H4 (cell line): Measurements from ENCODE around the gene CEMIP2. TPM values are rescaled to one million over a fixed set of nuclear protein-coding genes. Genes with fewer than 3 reads are reported as not detected.
"Not testable (repeated sequence)": the region's sequence is repeated elsewhere in the genome, so short reads cannot be mapped to it uniquely, and the experiment has no call there.

Experiments
- DNase-seq: peaks from one replicate; pipeline ENCODE4 v3.0.0-alpha.2; 2015; ENCODE audit warnings: low spot score
- total RNA-seq: library from RNA; depleted of rRNA; stranded (reverse); fragments of >200 nt; shearing (Covaris generic); gene quantifications from 2 replicates; pipeline ENCODE4 v1.2.3, GENCODE V29; 2014

The CEMIP2 gene
- total RNA-seq, 1 experiment from 2014 or later: 33.4 TPM

DNA sequence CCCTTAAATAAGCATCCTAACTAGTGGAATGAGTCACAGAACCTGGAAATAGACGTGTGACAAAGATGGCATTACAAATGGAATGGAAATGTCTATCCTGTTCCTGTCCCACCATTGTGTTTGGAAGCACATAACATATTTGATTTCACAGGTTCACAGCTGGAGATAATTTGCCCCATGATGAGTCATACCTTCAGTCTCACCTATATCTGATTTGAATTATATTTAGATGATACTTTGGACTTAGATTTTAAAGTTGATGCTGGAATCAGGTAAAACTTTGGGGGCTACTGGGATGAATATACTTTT is 92.5 kb downstream of the CEMIP2 start:
- no peak for DNase-seq

DNA sequence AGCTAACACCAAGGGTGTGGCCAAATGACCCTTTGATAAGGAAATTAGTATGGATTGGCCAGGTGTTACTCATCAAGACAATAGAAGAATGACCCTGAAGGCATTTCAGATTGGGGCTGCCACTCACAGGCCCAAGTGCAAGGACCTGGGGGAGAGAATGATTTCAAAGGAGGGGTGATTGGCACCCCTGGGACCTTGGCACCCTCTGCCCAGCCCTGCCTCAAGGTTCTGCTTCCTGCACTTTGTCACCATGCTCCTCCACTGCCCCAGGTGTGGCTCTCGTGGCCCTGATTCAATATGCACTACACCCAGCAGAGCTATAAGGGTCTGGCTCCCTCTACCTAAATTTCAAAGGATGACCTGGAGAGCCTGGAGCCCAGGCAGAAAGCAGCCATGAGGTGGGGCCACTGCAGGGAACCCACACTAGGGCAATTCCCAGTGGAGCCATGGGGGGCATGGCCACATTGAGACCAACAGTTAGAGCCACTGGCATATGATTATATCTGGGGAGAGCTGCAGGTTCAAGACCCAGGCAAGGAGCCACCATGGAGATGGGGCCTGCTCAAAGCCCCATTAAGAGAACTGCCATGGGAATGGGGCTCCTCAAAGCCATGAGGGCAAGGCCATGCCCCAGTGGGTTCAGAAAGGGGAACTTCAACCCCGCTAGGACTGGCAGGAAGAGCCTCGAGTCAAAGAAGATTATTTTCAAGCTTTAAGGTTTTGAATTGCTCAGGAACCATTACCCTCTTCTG is 93.0 kb downstream of the CEMIP2 start:
- DNase-seq: no peak

DNA sequence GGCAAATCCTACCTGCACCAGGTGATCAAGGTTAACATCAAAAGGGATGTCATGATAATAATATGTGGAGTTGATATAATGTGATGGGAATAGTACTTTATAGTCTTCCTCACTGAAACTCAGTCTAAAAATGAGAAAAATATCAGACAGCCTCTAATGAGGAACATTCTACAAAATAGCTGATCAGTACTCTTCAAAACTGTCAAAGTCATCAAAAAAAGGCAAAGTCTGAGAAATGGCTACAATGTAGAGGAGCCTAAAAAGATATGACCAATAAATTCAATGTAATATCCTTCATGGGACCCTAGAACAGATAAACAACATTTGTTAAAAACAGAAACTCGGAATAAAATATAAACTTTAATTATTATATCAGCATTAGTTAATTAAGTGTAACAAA is 95.7 kb downstream of the CEMIP2 start:
- no peak for DNase-seq

DNA sequence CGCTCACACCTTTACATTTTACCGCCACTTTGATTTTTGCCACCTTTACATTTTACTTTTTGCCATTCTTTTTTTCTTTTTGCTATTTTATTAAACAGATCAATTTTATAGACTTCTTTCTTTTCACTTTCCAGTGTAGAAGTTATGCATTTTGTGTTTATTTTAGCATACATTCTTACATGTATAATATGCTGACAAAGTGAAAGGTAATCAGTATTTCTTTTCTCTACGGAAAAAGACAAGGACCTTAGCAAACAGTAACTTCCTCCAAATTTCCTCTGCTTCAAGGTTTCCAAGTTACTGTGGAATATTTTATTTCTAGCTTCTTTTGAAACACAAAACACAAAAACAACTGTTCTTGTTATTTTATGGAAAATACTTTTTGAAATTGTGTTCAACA is 97.0 kb downstream of the CEMIP2 start:
- DNase-seq: no peak

DNA sequence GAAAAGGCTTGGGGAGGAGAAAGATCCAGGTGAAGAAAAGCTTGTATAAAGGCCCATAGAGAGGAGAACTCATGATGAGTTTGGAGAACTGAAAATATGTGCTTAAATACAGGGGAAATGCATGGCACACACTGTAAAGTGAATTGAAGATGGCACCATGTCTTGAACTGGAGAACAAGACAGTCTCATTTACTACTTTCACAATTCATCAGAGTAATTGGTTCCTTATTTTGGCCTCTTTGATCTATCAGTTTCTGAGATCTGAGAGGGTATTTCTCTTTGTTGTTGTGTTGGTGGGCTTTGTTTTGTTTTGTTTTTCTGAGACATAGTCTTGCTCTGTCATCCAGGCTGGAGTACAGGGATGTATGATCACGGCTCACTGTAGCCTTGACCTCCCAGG is 98.2 kb downstream of the CEMIP2 start:
- no peak for DNase-seq

DNA sequence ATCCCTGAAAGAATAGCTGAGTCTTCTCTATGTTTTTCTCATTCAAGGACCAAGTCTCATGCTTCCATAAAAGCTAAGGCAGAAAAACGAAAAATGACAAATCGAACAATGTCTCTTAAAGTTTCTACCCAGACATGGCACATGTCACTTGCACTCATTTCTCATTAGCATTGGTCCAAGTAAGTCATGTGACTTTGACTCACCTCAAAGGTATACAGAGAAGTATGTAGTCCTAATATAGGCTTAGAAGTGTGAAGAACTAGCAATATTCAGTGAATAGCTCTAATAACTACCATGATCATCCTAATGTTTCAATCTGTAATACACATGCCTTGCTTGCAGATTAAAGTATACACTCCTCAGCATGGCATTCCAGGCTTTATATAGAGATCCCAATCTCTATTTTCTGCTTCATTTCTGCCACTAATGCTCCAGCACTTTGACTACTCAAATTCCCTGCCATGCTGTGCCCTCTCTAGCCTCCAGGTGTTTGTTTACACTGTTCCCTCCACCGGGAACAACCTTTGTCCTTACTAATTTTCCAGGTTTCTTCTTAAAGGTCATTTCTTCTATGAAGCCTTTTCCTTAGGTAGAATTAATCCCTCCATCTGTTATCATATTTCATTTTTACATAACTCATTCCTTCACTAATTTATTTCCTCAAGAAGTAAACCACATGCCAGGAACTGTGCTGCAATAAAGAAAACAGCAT is 98.9 kb downstream of the CEMIP2 start:
- no peak for DNase-seq

DNA sequence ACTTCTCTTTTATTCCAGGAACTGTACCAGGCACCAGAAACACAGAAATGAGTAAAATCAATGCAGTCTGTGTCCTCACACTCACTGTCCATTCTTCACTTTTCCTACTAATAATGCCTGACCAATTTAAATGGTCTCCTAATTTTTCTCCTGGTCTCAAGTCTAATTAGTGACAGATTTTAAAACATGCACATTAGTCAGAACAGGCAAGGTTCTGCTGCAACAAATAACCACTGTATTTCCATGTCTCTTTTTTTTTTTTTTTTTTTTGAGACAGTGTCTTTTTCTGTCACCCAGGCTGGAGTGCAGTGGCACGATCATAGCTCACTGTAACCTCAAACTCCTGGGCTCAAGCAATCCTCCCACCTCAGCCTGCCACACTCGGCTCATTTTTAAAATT is 99.6 kb downstream of the CEMIP2 start:
- DNase-seq: no peak

DNA sequence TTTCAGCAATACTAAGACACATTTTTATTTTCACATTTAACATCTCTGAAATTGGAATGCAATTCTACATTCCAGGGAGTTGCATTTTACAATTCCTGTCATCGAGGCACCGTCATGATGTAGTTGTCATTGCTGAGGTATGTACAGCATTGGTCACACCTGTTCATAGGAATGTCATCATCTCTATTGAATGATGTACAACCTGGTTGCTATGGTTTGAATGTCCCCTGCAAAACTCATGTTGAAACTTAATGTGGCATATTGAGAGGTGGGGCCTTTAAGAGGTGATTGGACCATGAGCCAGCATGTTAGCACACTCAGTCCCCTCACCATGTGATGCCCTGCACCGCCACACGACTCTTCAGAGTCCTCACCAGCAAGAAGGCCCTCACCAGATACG is 103.1 kb downstream of the CEMIP2 start:
- no peak for DNase-seq

DNA sequence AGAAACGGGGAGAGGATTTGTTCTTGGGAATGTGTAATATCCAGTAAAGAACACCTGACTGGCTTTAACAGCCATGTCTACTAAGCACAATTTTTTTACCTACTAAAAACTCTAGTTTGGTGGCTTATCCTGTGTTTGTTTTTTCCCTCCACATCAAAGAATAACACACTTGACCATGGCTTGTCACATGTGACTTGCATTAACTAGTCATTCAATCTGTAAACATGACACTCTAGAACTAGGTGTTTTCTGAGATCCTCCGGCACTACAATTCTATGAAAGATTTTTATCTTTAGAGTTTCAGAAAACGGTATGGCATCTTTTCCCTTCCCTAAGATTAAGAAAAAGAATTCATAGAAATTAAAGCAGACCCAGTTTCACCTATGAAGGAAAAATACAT is 103.7 kb downstream of the CEMIP2 start:
- no peak for DNase-seq

DNA sequence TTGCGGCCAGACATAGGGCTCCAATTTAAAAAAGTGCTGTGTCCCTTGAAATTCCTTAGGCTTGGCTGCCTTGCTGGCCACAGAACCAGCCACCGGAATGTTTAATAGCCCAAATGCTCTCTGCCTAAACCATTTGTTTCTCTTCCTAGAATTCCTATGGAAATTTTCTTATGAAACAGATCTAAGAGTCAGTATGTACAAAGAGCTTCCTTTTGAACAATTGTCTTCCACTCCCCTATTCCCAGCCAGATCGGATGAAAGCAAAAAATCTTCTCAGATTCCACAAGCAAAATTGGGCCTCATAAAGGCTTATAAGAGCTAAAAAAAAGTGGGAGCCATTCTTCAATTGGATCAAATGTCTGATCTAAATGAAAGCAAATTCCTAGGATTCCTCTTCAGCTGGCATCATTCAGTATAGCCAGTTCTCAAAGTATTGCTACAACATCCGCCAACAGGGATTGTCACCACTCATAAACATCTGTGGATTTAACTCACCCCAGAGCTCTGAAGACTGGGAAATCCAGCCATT is 104.3 kb downstream of the CEMIP2 start:
- DNase-seq: peak; percentile 84

DNA sequence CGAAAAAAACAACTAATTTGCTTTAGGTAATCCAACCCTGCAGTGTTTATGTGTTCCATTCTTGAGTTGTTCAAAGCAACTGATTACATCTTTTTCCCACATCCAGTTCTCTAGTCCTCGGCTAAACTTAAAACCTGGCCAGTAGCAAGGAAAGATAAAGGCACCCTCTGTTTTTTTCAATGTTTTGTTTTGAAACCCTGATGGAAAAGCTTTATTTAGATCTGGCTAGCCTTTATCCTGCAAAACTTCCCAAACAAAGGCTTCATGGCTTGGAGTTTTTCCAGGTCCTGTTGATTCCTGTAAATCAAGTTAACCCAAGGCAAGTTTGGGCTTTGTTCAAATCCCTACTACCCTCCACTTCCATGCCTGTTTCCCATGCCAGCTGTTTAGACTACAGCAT is 105.1 kb downstream of the CEMIP2 start:
- DNase-seq: peak; percentile 84

DNA sequence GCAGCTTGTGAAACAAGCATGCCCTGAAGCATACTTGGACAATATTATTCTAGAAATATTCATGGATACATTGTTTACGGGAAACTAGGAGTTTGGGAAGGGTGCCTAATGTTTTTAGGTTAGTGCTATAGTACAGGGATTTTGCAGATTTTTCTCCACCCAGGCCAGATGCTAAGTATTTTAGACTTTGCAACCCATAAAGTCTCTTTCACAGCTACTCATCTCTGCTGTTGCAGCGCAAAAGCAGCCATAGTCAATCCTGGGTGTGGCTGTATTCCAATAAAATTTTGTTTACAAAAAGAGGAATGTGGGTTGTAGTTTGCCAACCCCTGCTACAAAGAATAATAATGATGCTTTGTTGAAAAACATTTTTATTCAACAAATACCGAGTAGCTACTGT is 106.2 kb downstream of the CEMIP2 start:
- DNase-seq: no peak

DNA sequence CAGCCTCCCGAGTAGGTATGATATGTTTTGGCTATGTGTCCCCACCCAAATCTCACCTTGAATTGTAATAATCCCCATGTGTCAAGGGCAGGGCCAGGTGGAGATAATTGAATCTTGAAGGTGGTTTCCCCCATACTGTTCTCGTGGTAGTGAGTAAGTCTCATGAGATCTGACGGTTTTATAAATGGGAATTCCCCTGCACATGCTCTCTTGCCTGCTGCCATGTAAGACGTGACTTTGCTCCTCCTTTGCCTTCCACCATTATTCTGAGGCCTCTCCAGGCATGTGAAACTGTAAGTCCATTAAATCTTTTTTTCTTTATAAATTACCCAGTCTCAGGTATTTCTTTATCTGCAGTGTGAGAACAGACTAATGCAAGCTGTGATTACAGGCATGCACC is 111.0 kb downstream of the CEMIP2 start:
- DNase-seq: not testable (repeated sequence)

DNA sequence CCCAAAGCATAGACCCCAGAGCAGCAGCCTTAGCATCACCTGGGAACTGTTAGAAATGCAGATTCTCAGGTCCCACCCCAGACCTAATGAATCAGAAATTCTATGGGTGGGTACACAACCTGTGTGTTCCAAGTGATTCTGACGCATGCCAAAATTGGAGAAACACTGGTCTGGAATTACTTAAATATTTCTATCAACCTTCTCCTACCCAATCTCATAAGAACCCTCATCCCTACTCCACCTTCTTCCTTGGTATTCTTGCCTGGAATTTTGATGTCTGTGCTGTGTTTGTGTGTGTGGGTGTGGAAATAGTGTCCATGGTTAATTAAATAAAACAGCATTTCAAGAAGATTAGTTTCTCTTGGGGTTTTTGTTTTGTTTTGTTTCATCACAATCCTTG is 111.8 kb downstream of the CEMIP2 start:
- no peak for DNase-seq

DNA sequence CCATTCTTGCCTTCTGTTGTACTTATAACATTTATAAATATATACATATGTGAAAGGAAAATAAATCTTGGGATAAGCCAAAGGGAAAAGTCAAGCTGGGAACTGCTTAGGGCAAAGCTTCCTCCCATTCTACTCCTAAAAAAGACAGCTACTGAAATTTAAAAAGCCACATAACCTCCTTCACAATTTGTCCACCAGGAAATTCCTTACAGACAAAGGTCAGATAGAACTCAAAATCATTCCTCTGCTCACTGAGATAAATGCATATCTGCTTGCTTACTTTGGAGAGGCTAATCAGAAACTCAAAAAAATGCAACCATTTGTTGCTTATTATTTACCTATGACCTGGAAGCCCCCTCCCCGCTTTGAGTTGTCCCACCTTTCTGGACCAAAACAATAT is 112.5 kb downstream of the CEMIP2 start:
- no peak for DNase-seq

DNA sequence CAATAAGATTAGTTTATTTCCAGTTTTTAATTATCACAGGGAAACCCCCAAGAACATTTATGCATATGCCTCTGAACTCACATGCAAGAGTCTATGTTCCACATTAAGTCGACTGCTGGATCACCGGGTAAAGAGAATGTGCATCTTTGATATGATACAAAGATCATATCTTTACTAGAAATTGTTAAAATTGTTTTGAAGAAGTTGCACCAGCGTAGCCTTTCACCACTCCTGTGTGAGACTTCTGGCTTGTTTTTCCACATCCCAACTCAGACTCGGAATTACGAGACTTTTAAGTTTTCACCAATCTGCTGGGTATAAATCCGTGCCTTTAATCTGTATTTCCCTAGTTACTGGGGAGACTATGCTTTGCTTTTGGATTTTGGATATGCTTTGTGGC is 113.2 kb downstream of the CEMIP2 start:
- no peak for DNase-seq

DNA sequence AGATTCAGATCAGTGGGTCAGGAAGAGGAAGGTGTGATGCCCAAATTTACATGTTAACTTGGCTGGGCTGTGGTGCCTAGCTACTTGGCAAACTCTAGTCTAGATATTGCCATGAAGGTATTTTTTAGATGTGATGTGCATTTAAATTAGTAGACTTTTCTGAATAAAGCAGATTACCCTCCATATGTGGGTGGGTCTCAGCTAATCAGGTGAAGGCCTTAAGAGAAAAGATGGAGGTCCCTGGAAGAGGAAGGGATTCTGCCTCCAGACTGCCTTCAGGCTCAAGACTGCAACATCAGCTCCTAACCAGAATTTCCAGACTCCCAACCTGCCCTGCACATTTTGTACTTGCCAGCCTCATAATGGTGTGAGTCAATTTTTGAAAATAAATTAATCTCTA is 115.8 kb downstream of the CEMIP2 start:
- no peak for DNase-seq

DNA sequence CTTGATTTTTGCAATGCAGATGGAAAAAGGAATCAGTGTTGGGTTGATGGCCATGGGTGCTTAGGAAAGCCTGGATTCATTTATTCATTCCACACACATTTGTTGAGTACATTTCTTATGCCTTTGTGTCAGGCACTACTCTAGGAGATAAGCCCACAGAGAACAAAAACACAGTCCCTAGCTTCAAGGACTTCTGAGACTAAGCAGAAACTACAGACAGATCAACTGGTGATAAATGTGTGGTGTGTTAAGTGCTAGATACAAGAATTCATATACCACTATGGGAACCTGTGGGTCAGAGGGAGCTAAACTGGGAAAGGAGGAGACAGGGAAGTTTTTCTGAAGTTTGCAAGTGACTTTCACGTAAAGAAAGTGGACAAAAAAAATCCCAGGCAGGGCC is 119.9 kb downstream of the CEMIP2 start:
- no peak for DNase-seq

DNA sequence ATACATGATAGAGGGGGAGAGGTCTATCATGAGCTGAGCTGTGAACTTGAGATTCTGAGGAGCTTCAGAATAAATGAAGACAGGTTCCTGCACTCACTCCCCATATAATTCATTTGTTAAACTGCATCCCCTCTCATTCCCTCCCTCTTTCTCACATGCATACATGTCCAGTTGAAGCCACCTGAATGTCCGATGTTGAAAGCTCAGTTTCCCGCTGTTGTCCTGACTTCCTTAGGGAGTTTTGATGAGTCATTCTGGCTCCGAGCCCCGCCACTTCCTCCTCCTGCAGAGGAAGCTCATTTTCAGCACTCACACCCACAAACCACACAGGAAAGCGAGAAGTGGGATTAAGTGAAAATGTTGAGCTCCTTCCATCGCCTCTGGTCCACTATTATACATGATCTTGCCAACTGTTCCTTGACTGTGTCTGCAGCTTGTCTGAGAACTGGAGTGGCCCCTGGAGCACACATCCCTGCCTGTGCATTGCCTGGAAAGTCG is 121.2 kb downstream of the CEMIP2 start:
- peak; percentile 89 for DNase-seq

DNA sequence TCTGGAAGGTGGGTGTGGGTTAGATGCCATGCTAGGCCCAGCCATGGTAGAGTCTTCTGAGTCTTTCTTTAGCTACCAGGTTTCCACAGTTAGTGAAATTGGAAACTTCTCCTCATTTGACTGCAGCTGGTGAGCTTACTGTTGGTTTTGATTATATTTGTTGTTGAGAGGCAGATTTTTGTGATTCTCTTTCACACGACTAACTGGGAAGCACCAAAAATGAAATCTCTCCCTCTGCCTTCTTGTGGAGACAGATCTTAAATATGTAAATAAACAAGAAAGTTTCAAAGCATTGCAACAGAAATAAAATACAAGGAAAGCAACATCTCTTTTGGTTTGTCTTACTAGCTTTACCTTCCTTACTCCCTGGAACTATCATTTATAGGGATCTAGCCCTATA is 122.2 kb downstream of the CEMIP2 start:
- no peak for DNase-seq

DNA sequence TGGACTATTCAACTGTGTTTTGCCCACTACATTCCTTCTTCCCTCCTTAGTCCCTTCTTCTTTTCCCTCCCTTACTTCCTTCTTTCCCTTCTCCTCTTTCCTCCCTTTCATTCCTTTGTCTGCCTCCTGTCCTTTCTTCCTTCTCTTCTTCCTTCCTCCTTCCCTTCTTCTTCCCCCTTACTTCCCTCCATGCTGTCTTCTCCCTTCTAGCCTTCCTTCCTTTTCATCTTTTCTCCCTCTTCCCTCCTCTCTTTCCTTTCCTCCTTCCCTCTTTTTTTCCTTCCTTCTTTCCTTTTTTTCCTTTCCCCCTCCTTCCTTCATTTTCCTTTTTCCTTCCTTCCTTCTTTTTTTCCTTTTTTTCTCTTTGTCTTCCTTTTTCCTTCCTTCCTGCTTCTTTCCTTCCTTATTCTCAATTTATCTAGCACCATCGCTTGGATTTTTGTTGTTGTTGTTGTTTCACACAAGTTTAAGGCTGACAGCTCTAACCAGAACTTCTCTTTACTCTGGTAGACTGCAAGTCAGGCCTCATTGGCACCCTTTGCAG is 123.4 kb downstream of the CEMIP2 start:
- no peak for DNase-seq

DNA sequence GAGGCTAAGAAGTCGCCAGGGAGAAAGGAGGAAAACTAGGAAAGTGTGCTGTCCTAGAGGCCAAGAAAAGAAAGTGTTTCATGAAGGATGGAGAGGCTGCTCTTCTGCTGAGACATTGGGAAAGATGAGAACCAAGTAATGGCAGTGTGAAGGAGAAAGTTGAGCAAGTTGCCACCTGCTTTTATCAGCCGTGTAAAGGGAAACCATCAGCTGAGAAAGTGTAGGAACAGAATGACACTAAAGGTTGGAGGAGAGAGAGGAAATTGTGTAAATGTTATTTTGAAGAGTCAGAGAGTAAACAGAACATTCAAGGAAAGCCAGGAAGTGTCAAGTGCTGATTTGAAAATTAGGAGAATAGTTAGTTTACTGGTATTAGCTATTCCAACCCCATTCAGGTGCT is 125.0 kb downstream of the CEMIP2 start:
- no peak for DNase-seq

DNA sequence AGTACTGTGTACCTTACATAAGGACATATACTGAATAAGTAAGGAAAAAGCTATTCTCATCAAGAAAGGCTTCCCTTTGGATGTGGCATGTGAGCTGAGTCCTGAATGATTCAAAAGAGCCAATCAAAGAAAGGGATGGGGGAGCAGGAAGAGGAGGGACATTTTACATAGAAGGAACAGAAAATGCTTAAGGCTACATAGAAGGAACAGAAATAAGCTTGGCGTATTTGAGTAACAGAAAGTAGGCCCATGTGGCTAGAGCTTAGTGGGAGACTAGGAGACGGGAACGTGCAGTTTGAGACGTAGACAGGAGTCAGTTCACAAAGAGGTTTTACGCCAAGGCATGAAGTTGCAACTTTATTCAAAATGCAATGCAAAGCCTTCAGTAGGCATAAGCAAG is 126.3 kb downstream of the CEMIP2 start:
- DNase-seq: no peak
